SU-DHL-6 (cell line): ENCODE data around the gene SH2B2.

ENCODE experiments used
- H2AFZ ChIP-seq: fragments of 200-600 bp; sonication (generic); 2 replicates; pipeline ENCODE4 v1.6.1; 2014; ENCODE audit warnings: low read depth, mild to moderate bottlenecking, moderate library complexity, mixed read lengths, antibody characterized with exemption, low read length; ENCODE audit not compliant: severe bottlenecking
- H3F3A ChIP-seq: fragments of 200-600 bp; shearing (Covaris generic); 2 replicates; pipeline ENCODE4 v1.6.0; 2016; ENCODE audit warnings: antibody characterized with exemption, mild to moderate bottlenecking; ENCODE audit not compliant: insufficient read depth
- H3K27ac ChIP-seq: fragments of 200-600 bp; sonication (generic); 2 replicates; pipeline ENCODE4 v1.5.1; 2016; ENCODE audit warnings: low read depth, mild to moderate bottlenecking, low read length, moderate library complexity, mixed read lengths
- H3K27me3 ChIP-seq: fragments of 200-600 bp; sonication (generic), shearing (Covaris generic); 2 replicates; pipeline ENCODE4 v1.6.0; 2014; ENCODE audit warnings: mild to moderate bottlenecking, low read length
- H3K36me3 ChIP-seq: fragments of 200-600 bp; sonication (generic); 2 replicates; pipeline ENCODE4 v1.6.1; 2014; ENCODE audit warnings: mild to moderate bottlenecking, low read length, mixed read lengths
- H3K4me2 ChIP-seq: fragments of 300-600, 200-600 bp; shearing (Covaris generic), sonication (generic); 2 replicates; pipeline ENCODE4 v1.6.0; 2014; ENCODE audit warnings: low read length, low read depth, mild to moderate bottlenecking; ENCODE audit not compliant: poor library complexity, severe bottlenecking
- H3K4me3 ChIP-seq: fragments of 200-600 bp; sonication (generic); 2 replicates; pipeline ENCODE4 v1.5.1; 2014; ENCODE audit warnings: antibody characterized with exemption, low read length, mild to moderate bottlenecking, mixed read lengths; ENCODE audit not compliant: insufficient read depth, poor library complexity, severe bottlenecking
- H3K79me2 ChIP-seq: fragments of 200-600 bp; sonication (generic); 2 replicates; pipeline ENCODE4 v1.6.1; 2014; ENCODE audit warnings: mild to moderate bottlenecking, low read length, moderate library complexity; ENCODE audit not compliant: insufficient read depth
- H3K9ac ChIP-seq: fragments of 200-600 bp; sonication (generic); 2 replicates; pipeline ENCODE4 v1.7.0; 2014; ENCODE audit warnings: mild to moderate bottlenecking, low read length
- H3K9me2 ChIP-seq: fragments of 200-600 bp; sonication (generic); replicated peaks from 2 replicates; pipeline ENCODE4 v1.6.1; 2014; ENCODE audit warnings: low read length; ENCODE audit not compliant: insufficient read depth
- H3K9me3 ChIP-seq: fragments of 200-600 bp; sonication (generic); 2 replicates; pipeline ENCODE4 v1.6.1; 2014; ENCODE audit warnings: low read length, mixed read lengths; ENCODE audit not compliant: insufficient read depth
- H4K20me1 ChIP-seq: fragments of 200-600 bp; sonication (generic); 2 replicates; pipeline ENCODE4 v1.6.1; 2014; ENCODE audit warnings: low read depth, mild to moderate bottlenecking, antibody characterized with exemption, low read length, moderate library complexity, mixed read lengths
- CTCF ChIP-seq: fragments of 200-600 bp; sonication (generic); IDR thresholded peaks from one replicate; pipeline ENCODE4 v1.5.1; 2017; ENCODE audit warnings: antibody characterized with exemption, mild to moderate bottlenecking, low read length, moderate library complexity; ENCODE audit not compliant: insufficient read depth, poor library complexity, severe bottlenecking
- EZH2phosphoT487 ChIP-seq: fragments of 200-600 bp; sonication (generic), shearing (Covaris generic); conservative IDR thresholded peaks from 2 replicates; pipeline ENCODE4 v1.6.1; 2018; ENCODE audit warnings: mild to moderate bottlenecking, antibody characterized with exemption, low read length, moderate library complexity, mixed read lengths

Gene SH2B2

DNA sequence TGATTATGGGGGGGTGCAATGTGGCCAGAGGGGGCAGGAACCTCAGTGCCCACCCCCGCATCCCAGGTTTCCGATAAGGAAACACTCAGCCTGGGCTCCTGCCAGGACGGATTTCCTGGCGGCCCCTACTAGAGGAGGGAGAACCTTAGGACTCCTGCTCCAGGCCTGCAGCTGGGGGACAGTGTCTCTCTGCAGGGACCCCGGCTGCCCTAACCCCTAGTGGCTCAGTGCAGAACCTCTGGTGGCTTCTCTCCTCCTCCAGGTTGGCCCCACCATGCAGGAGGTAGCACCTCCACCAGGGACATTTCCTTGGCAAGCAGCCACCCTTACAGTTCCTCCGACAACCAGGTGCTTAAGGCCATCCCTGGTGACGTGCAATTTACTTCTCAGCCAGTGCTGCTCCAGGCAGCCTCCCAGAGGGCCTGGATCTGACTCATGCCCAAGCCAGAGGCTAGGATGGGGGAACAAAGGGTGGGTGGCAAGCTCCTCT lies 31.9 kb downstream of the SH2B2 start:
- Histone ChIP-seq H3K4me3 (no peak overlapping the region), H3K79me2 (no peaks in the 10 kb centered on the region), H2AFZ (no peak overlapping the region), H3K36me3 (0 out of 2 replicates have a peak, but pooled peaks cover 4% of the 10 kb centered on the region), H3K27ac (peak overlapping the region; percentile 89), H3K4me2 (peak overlapping the region; percentile 43), H3K27me3 (no peaks in the 10 kb centered on the region), H3F3A (peaks cover 92% of the 10 kb centered on the region), H3K9me2 (no peaks in the 10 kb centered on the region), H3K9me3 (no peaks in the 10 kb centered on the region), H4K20me1 (no peaks in the 10 kb centered on the region; the same call in 1 of the 2 replicates), H3K9ac (peak overlapping the region; percentile 28; the same call in 1 of the 2 replicates)
- TF ChIP-seq EZH2phosphoT487 (no peak), CTCF (no peak)

DNA sequence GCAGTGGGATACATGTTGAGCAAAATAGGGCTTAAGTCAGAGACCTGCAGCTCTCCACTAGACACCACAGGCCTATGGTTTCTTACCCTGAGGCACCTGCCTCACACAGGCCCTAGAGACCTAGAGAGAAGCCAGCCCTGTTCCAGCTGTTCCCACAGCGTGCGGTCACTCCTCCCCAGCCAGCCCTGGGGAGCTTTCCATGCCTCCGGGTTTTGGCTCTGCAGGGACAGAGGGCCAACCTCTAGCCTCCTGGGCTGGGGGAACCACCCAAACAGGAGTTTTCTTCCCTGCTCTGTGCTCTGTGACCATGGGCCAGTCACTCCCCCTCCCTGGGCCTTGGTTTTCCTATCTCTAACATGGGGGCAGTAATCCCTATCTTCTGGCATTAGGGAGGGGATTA lies 33.0 kb downstream of the SH2B2 start:
- H4K20me1 ChIP-seq: no peaks in the 10 kb centered on the region; the same call in 1 of the 2 replicates

DNA sequence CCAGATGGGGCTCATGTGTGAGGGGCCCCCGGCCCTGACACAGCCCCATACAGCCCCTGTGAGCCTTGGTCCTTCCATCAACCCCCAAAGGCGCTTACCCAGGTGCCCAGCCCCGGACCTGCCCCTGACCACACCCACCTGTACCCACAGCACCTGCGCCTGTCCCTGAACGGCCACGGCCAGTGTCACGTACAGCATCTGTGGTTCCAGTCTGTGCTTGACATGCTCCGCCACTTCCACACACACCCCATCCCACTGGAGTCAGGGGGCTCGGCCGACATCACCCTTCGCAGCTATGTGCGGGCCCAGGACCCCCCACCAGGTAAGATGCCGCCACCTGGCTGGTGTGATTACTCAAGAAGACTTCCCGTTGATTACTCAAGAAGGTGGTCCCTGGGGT lies 33.5 kb downstream of the SH2B2 start:
- Histone ChIP-seq H3K9me2 (no peaks in the 10 kb centered on the region), H3K4me2 (peak overlapping the region; percentile 43), H4K20me1 (no peaks in the 10 kb centered on the region; the same call in 1 of the 2 replicates), H3F3A (peaks cover 95% of the 10 kb centered on the region), H3K4me3 (no peak overlapping the region), H3K27ac (peak overlapping the region; percentile 89), H3K79me2 (no peaks in the 10 kb centered on the region), H2AFZ (no peak overlapping the region), H3K9ac (peak overlapping the region; percentile 28; the same call in 1 of the 2 replicates), H3K27me3 (no peaks in the 10 kb centered on the region), H3K36me3 (no peaks in the 10 kb centered on the region), H3K9me3 (no peaks in the 10 kb centered on the region)
- TF ChIP-seq EZH2phosphoT487 (no peak), CTCF (no peak)

More for the DNA sequence above, 33.0 kb downstream of the SH2B2 start:
- Histone ChIP-seq H3F3A (peaks cover 93% of the 10 kb centered on the region), H3K9ac (peak overlapping the region; percentile 28), H3K4me2 (peak overlapping the region; percentile 43), H3K36me3 (no peaks in the 10 kb centered on the region), H3K27ac (peak overlapping the region; percentile 89), H3K79me2 (no peaks in the 10 kb centered on the region), H3K9me3 (no peaks in the 10 kb centered on the region), H2AFZ (no peak overlapping the region), H3K4me3 (no peak overlapping the region), H3K9me2 (no peaks in the 10 kb centered on the region), H3K27me3 (no peaks in the 10 kb centered on the region)
- TF ChIP-seq CTCF: no peak
- no peak for TF ChIP-seq EZH2phosphoT487
